GM20000 (cell line): ENCODE results near the gene KRT75.

Experiments used
- DNase-seq: peaks from one replicate; pipeline ENCODE4 v3.0.0; 2012; ENCODE audit warnings: low spot score
- CTCF ChIP-seq: IDR thresholded peaks from 2 replicates; pipeline ENCODE4 v1.5.1; 2012; ENCODE audit warnings: mild to moderate bottlenecking, control low read depth; ENCODE audit errors: extremely low read depth, missing control alignments

KRT75 gene

GRCh38 chr12:52434081-52434733 lies at the start of gene KRT75:
KRT75 (minus strand) TSS chr12:52434371; CDS start chr12:52434304, 67 bp downstream.
- TF ChIP-seq CTCF = no peak
- DNase-seq = no peak

GRCh38 chr12:52480073-52480472 lies 45.9 kb upstream of the KRT75 start:
- no peak for DNase-seq
- no peak for TF ChIP-seq CTCF

- TF ChIP-seq CTCF = no peak
- DNase-seq = no peak
Observed at GRCh38 chr12:52477651-52478050, 43.5 kb upstream of the KRT75 start.

GRCh38 chr12:52474212-52474611 lies 40.0 kb upstream of the KRT75 start:
- DNase-seq = no peak
- TF ChIP-seq CTCF = no peak

- no peak for DNase-seq
- no peak for TF ChIP-seq CTCF
Observed at GRCh38 chr12:52473768-52474167, 39.6 kb upstream of the KRT75 start, which contains the start of gene KRT6C. KRT6C (minus strand) TSS chr12:52473805; CDS start chr12:52473737, 68 bp downstream.

GRCh38 chr12:52469853-52470252 lies 35.7 kb upstream of the KRT75 start:
- no peak for TF ChIP-seq CTCF
- DNase-seq = no peak

GRCh38 chr12:52464897-52465296 lies 30.7 kb upstream of the KRT75 start:
- DNase-seq = no peak

More at GRCh38 chr12:52464897-52465296, 30.7 kb upstream of the KRT75 start:
- no peak for TF ChIP-seq CTCF
